ENCODE measurements around the gene SORL1-AS1.

- TF ChIP-seq GATA3 (IDR thresholded peaks at IDR 0.05; ENCODE audit: low read depth, low read length) (no peak), GATA2 (IDR thresholded peaks at IDR 0.05; ENCODE audit: low read depth, low read length) (no peak)
These were observed 32.9 kb downstream of the SORL1-AS1 start for GRCh38 chr11:121419836-121420235.
